GM18517 (cell line): ENCODE results near the gene EVC.
"Not testable (repeated sequence)": the region's sequence is repeated elsewhere in the genome, so short reads cannot be mapped to it uniquely, and the experiment has no call there.

Experiments
- ATAC-seq: cut with Tn5 transposase; IDR thresholded peaks from one replicate; pipeline ENCODE4 v1.9.1; 2021; ENCODE audit warnings: mild to moderate bottlenecking, moderate library complexity; ENCODE audit not compliant: unreplicated experiment

Gene EVC

DNA sequence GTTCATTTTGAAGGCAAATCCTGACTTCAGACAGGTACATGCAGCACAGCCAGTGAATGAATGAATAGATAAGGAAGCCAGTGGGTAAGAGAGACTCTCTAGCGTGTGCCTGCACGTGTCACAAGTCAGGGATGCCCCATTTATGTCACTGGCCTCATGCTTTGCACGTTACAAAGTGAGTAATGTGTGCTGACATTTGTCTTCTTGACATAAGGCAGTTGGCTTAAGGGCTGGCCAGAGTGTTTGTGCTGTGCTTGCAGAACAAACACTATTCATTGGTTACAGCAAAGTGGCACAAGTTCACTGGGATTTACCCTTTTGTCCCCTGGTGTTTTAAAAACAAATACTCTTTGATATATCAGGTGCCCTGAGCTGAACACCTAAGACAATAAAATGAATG, 125.9 kb downstream of the EVC start:
- ATAC-seq = no peak

DNA sequence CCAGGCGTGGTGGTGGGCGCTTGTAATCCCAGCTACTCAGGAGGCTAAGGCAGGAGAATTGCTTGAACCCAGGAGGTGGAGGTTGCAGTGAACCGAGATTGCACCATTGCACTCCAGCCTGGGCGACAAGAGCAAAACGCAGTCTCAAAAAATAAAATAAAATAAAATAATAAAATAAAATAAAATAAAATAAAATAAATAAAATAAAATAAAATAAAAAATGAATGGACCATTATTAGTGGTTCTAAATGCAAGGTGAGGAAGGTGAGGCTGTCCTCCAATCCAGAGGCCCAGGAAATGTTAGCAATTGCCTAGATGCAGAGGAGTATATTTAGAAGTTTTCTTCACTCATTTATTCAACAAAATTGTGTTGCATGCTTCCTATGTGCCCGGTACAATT, 126.5 kb downstream of the EVC start:
- ATAC-seq = not testable (repeated sequence)

DNA sequence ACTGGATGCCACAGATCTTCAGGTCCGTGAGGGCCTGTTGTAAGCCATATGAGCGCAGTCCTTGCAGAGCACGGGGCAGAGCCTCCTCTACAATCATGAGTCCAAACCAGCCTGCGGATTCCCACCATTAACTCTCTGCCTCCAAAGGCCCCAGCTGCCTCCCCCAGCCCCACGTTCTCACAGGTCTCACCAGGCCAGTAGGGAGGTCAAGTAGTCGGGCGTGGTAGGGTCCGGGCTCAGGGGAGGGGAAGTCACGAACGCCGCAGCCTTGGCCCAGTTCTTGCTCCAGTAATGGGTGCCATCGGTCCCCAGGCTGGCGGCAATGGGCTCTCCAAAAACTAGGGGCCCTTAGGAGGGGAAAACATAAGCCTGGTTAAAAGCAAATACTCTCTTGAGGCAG, 128.3 kb downstream of the EVC start:
- no peak for ATAC-seq

DNA sequence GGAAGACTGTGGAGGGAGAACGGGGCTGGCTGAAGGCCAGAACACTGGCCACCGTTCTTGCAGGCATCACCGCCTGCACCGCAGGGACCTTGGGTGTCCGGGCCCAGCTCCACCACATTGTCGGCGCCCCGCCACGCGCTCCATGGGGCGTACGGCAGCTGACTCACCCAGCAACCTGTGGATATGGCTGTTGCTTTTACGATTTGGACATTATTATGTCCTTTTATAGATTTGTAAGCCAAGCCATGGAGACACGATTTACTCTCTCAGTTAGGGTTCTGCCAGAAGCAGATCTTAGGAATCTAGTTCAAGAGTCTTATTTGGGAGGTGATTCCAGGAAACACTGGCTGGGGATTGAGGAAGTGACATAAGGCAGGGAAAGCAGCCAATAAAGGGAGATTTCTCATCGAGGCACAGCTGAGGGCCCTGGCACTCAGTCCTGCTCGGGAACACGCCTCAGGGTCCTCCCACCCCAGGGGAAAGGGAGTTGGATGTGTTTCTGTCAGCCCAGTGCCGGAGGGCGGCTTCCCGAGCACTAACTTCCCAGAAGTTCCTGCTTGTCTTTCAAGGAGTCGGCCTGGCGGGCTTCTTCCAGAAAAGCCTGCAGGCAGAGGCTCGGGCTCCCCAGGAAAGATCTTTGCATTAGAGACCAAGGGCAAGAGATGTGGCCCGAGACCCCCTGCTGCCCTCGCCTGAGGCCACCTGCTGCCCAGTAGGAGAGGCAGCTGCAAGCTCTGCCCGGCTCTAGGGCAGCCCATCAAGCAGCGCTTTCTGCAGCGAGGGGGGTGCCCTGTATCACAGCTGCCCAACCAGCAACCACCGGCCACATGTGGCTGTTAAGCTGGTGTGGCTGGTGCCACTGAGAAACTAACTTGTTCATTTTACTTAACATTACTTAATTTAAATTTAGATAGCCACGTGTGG, 129.0 kb downstream of the EVC start:
- ATAC-seq = no peak

DNA sequence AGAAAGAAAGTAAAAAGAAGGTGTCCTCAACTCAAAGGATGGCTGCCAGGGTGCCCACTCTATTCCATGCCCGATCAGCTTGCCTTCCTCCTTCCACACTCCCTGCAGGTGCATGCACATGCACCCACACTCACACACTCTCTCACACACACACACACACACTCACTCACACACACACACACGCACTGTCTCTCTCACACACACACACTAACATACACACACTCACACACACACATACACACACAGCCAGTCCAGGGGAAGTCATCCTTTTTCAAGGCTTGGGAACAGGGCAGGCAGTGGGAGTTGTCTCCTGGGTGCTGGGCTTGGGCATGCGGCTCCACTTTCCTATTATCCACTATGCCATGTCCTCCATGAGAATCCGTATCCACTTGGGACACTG, 131.5 kb downstream of the EVC start:
- ATAC-seq = no peak

DNA sequence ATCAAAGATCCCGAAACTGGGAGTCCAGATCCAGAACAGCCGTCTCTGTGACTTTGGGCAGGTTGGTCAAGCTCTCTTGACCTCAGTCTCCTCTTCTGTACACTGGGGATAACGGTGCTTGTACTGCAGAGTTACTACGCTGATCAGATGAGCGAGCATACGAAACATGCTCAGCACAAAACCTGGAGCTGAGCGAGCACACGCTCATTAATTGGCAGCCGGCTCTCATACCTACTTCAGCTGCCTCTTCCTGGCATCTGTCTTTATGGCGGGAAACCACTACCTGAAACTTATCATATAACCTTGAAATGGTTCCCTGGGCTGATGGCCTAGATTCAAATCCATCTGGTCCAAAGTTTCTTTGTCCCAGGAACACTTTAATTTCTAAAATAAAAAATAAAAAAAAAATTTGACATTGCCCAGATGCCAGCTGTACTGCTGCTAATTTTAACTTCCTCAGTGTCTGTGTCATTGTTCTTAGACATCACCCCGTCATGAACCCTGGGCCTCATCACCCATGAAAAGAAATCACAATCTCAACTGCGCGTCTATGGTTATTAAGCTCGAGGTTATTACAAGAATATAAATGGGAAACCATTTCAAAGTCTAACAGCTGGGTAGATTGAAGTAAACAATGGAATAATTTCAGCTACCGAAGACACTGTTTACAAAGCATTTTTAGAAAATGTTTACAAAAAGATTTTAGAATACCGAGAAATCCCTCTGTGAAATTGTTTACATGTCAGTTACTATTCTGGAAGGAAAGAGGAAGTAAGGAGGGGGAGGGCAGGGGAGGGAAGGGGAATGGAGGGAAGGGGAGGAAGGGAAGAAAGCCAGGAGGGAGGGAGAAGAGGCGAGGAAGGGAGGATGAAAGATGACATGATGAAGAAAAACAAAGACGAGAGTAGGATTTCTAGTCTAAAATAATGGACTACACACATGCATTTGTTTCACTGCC, 132.9 kb downstream of the EVC start:
- no peak for ATAC-seq

DNA sequence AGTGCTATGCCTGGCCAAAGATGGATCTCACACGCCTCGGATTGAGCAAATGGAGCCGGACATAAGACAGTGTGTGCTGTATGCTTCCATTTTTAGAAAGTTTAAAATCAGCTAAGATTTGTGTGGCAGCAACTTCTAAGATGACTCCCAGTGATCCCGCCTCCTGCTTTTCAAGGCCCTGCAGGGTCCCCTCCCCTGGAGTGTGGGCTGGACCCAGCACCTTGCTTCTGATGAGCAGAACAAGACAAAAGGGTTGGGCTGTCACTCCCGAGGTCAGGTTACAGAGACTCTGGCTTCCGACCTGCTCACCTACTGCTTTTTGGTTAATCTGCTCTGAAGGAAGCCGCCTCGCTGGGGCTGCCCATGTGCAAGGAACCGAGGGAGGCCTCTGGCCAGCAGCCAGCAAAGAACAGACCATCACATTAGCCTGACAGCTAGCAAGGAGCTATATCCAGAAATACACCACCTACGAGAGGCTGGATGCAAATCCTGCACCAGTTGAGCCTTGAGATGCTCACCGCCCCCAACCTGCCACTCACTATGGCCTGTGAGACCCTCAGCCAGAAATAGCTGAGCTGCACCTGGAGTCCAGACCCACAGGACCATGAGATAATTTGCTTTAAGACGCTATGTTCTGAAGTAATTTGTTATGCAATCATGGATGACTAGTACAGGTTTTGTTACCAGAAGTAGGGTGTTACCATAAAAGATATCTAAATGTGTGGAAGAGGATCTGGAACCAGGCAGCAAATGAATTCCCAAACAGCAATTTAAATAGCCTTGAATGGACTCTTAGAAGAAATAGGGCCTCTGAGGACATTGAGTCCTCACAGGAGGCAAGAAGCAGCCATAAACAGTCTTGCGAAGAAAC, 134.3 kb downstream of the EVC start:
- ATAC-seq = no peak

DNA sequence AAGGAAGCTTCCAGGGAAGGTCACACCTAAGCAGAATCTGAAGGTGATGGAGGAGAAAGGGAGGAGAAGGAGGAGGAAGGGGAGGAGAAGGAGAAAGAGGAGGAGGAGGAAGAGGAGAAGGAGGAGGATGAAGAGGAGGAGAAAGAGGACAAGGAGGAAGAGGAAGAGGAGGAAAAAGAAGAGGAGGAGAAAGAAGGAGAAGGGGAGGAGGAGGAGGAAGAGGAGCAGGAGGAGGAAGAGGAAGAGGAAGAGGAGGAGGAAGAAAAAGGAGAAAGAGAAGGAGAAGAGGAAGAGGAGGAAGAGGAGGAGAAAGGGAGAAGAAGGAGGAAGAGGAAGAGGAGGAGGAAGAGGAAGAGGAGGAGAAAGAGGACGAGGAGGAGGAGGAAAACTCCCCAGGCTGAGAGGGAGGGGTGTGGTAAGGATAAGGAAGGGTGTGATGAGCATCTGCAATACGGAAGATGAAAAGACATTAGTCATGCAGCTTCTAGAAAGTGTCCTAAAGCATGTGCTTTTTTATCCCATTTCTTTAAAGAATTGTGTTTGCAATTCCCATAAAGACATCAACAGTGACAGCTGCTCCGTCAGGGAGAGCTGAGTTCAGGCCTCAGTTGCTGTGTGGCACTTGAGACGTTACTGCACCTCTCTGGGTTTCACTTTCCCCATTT, 140.8 kb downstream of the EVC start:
- no peak for ATAC-seq

DNA sequence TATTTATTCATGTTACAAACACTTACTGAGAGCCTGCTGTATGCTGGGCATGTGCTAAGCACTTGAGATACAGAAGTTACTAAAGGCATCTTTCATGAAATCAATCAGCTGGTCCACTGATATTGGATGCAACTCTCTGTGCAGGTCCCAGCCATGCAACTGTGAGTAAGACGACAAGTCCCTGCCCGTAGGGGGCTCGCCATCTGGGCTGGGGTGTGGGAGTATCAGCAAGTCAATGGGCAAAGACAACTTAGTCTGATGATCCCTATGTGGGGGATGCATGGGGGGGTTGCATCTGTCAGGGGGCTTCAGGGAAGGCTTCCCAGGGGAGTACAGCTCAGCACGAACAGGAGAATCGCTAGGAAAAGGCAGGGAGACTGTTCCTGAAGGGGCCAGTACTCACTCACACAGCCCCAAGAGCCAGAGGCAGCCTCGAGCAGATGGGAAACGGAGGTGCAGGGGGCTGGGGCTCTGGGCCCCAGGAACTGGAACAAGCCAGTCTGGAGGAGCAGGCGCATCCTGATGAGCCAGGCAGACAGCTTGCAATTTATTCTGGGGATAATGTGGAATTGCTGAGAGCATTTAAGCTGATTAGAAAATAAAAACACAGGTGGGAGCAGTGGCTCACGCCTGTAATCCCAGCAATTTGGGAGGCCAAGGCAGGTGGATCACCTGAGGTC, 141.7 kb downstream of the EVC start:
- ATAC-seq = no peak

DNA sequence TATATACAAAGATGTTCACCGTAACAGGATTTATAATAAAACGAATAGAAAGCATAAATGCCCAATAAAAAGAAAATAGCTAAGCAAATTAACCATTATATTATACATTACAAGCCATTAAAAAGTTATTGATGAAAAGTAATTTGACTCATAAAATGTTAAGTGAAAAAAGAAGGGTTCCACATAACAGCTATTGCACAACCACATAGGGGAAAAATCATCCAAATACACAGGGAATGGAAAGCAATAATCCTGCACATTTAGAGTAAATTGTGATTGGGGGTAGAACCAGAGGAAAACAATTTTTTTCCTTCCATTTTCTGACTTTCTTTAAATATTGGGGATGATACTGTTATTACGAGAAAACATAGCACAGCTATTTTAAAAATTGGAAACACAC, 143.9 kb downstream of the EVC start:
- no peak for ATAC-seq

DNA sequence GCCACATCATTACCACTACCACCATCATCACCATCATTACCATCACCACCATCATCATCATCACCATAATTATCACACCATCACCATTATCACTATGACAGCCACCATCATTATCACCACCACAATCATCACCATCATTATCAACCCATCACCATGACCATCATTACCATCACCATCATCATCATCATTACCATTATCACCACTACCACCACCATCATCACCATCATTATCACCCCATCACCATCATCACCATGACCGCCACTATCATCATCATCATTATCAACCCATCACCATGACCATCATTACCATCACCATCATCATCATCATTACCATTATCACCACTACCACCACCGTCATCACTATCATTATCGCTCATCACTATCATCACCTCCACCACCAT, 145.4 kb downstream of the EVC start:
- not testable (repeated sequence) for ATAC-seq

DNA sequence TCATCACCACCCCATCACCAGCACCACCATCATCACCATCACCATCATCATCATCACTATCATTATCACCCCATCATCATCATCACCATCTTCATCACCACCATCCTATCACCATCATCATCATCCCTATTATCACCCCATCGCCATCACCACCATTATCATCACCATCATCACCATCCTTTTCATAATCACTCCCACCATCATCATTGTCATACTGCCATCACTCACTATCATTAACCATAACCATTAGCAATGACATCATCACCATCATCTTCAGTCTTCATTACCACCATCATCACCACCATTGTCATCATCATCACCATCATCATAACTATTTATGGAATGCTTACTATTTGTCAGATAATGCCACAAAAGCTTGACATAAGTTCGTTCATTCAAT, 146.2 kb downstream of the EVC start:
- no peak for ATAC-seq

DNA sequence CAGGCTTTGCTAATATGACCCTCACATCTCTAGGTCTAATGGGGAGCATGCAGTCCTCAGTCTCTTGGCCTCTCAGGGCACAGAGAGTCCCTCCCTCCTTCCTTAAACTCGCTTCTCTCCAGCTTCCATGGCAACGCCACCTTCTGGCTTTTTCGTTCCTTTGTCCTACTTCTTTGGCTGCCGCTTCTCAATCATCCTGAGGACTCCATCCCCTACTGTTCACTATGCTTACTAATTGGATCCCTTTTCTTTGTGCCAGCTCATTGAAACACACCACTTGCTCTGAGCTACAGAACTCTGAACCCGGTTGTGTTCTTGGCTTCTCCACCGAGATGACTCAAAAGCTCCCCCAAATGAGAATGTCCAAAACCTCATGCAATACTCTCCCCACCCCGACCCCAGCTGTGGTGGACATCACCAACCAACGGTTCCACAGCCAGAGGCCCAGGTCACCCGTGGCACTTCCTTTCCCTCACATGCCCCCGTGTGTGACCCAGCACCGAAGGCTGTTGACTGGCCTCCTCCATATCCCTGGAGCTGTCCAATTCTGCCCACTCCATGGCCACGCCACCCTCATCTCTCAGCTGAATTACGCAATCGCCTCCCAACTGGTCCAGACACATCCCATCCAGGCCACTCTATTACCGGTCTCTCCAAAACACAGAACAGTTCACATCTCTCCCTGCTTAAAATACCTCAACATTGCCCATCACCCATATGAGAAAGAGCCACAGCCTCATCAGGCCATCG, 147.2 kb downstream of the EVC start:
- ATAC-seq = no peak

DNA sequence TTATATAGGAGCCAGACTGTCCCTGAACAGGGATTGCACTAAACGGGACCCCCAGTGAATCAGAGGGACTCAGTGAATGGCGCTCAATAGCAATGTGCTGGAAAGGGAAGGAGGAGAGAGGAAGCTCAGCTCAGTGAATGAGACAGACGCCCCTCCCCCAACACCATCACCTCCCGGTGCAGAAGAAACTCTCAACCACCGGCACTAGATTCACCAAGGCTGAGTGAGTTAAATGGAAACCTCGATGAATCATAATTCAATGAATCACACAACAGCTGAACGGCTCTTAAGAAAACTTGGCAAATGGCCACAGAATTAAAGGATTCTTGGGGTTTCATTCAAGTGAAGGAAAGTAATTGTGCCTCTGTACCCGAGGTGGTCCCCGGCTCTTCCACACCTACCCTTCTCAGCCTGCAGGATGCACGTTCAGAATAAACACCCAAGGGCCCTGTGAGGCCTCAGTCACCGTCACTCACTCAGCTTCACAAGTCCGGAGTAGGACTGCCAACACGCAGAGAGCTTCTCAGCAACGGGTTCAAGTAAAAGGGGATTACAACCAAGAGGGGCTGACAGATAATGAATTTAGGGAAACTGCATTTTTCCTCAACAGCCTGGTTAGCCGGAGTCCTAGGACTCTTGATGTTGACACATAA, 152.6 kb downstream of the EVC start:
- ATAC-seq = no peak
